Nephron progenitor cell (in vitro differentiated cells): Measurements from ENCODE around the gene LILRB2.
"Not testable (repeated sequence)": the region's sequence is repeated elsewhere in the genome, so short reads cannot be mapped to it uniquely, and the experiment has no call there.

Experiments
- DNase-seq: peaks from one replicate; pipeline ENCODE4 v3.0.0; 2021
- H3K27ac Mint-ChIP-seq: 2 replicates; pipeline ENCODE4 v1.8.0; 2021; ENCODE audit warnings: mild to moderate bottlenecking, moderate library complexity, mixed read lengths
- H3K27me3 Mint-ChIP-seq: 2 replicates; pipeline ENCODE4 v1.8.0; 2021; ENCODE audit warnings: mild to moderate bottlenecking, low read depth, mixed read lengths; ENCODE audit not compliant: poor library complexity
- H3K36me3 Mint-ChIP-seq: 2 replicates; pipeline ENCODE4 v1.8.0; 2021; ENCODE audit warnings: low read depth, mixed read lengths
- H3K4me1 Mint-ChIP-seq: 2 replicates; pipeline ENCODE4 v1.8.0; 2021; ENCODE audit warnings: mixed read lengths
- H3K4me3 Mint-ChIP-seq: 2 replicates; pipeline ENCODE4 v1.8.0; 2021; ENCODE audit warnings: mild to moderate bottlenecking, moderate library complexity, mixed read lengths
- H3K9me3 Mint-ChIP-seq: 2 replicates; pipeline ENCODE4 v1.8.0; 2021; ENCODE audit warnings: mild to moderate bottlenecking, moderate library complexity, mixed read lengths
- CTCF ChIP-seq: fragments of 200-600 bp; sonication (generic); IDR thresholded peaks from 2 replicates; pipeline ENCODE4 v1.5.0; 2021; ENCODE audit warnings: antibody characterized with exemption

The LILRB2 gene

GRCh38 chr19:54298357-54299125 is 17.6 kb upstream of the LILRB2 start:
- Mint-ChIP-seq H3K4me1 (no peaks in the 10 kb centered on the region), H3K27me3 (peaks cover 36% of the 10 kb centered on the region), H3K4me3 (no peak overlapping the region), H3K36me3 (no peaks in the 10 kb centered on the region), H3K9me3 (peaks cover 32% of the 10 kb centered on the region), H3K27ac (no peak overlapping the region)
- no peak for DNase-seq
- no peak for TF ChIP-seq CTCF

GRCh38 chr19:54297759-54298305 is 16.9 kb upstream of the LILRB2 start:
- Mint-ChIP-seq H3K9me3 (peaks cover 31% of the 10 kb centered on the region), H3K4me3 (no peak overlapping the region), H3K4me1 (no peaks in the 10 kb centered on the region), H3K27ac (no peak overlapping the region), H3K36me3 (no peaks in the 10 kb centered on the region), H3K27me3 (peaks cover 36% of the 10 kb centered on the region)
- TF ChIP-seq CTCF, result no peak
- no peak for DNase-seq

DNA sequence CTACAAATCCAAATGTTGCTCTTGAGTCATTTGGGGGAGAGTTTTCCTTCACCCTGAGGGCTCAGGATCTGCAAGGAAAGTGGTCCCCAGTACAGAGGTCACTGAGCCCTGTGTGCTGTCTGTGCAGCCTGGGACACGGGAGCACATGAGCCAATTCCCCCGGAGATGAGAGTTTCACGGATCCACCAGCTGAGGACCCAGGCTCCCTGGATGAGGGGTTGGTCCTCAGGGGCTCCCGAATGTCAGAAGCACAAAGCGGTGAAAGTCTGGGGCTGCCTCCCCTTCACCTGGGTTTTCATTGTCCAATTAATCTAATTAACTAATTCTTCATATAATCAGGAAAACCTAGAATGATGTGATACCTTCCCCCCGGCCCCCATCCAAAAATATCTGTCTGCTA is 13.6 kb upstream of the LILRB2 start:
- Mint-ChIP-seq H3K27me3 (peaks cover 27% of the 10 kb centered on the region), H3K4me1 (no peaks in the 10 kb centered on the region), H3K36me3 (no peaks in the 10 kb centered on the region), H3K27ac (no peak overlapping the region), H3K4me3 (no peak overlapping the region), H3K9me3 (peaks cover 34% of the 10 kb centered on the region)
- no peak for DNase-seq
- no peak for TF ChIP-seq CTCF

DNA sequence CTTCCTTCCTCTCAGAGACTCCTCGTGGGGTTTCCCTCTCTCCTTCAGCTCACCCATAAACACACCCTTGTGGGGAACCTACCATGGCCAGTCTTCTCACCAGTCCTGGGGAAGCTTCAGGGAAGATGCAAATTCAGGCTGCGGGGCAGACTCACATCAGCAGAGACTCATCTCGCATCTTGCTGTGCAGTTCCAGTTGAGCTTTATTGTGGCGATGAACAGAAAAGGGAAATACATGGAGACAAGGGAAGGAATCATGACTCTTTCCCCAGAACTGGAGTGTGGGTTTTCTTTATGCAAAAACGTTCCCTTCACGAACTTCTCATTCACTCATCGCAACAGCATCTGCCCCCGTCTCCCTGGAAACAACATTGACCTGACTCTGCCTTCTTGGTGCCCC is 8.2 kb upstream of the LILRB2 start:
- not testable (repeated sequence) for H3K27ac Mint-ChIP-seq, H3K4me1 Mint-ChIP-seq, H3K36me3 Mint-ChIP-seq, DNase-seq, H3K4me3 Mint-ChIP-seq
- H3K27me3 Mint-ChIP-seq, result peaks cover 29% of the 10 kb centered on the region
- H3K9me3 Mint-ChIP-seq, result peaks cover 40% of the 10 kb centered on the region

- H3K36me3 Mint-ChIP-seq, result no peaks in the 10 kb centered on the region
- no peak overlapping the region for H3K27ac Mint-ChIP-seq
- no peak for TF ChIP-seq CTCF
- H3K27me3 Mint-ChIP-seq, result peaks cover 26% of the 10 kb centered on the region
- H3K4me3 Mint-ChIP-seq, result no peak overlapping the region
- H3K4me1 Mint-ChIP-seq, result no peaks in the 10 kb centered on the region
- peaks cover 40% of the 10 kb centered on the region for H3K9me3 Mint-ChIP-seq
- DNase-seq, result no peak
These were observed 6.5 kb upstream of the LILRB2 start for GRCh38 chr19:54287456-54287855.

GRCh38 chr19:54286283-54286682 is 5.4 kb upstream of the LILRB2 start:
- not testable (repeated sequence) for H3K4me3 Mint-ChIP-seq, H3K4me1 Mint-ChIP-seq, DNase-seq, H3K36me3 Mint-ChIP-seq, H3K27ac Mint-ChIP-seq
- peaks cover 34% of the 10 kb centered on the region for H3K27me3 Mint-ChIP-seq
- H3K9me3 Mint-ChIP-seq, result peaks cover 48% of the 10 kb centered on the region

DNA sequence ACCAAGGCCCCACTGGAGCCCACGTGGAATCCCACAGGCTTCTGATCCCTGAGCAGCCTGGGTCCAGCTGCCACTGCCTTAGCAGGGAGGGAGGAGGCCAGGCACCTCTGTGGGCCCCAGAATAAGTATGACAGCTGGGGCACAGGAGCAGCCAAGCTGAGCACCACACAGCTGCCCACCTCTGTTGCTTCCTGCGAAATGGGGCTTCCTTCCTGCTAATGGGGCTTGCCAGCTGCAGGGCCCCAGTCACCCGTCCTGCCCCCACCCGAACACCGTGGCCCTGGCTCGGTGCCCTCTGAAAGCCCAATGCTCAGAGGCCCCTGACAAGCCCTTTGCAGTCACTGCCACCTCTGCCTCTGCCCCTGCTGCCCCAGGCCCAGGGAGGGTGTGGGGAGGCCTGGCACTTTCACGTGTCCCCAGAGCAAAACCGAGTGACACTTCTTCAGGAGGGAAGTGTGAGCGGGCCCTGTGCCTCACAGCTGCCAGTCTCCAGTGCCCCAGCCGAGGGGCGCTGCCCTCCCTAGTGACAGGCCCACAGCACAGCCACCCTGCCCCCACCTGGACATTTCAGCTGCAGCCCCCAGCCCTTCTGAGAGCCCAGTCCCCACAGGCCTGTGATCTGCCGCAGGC is 4.6 kb upstream of the LILRB2 start:
- H3K4me3 Mint-ChIP-seq, DNase-seq: not testable (repeated sequence)

More for the DNA sequence above, 4.6 kb upstream of the LILRB2 start:
- not testable (repeated sequence) for H3K27ac Mint-ChIP-seq, H3K4me1 Mint-ChIP-seq, H3K36me3 Mint-ChIP-seq
- Mint-ChIP-seq H3K9me3 (peaks cover 46% of the 10 kb centered on the region), H3K27me3 (peaks cover 35% of the 10 kb centered on the region)
